ENCODE results near the gene BEX2.
"Not testable (repeated sequence)": the region's sequence is repeated elsewhere in the genome, so short reads cannot be mapped to it uniquely, and the experiment has no call there.

Gene BEX2

DNA sequence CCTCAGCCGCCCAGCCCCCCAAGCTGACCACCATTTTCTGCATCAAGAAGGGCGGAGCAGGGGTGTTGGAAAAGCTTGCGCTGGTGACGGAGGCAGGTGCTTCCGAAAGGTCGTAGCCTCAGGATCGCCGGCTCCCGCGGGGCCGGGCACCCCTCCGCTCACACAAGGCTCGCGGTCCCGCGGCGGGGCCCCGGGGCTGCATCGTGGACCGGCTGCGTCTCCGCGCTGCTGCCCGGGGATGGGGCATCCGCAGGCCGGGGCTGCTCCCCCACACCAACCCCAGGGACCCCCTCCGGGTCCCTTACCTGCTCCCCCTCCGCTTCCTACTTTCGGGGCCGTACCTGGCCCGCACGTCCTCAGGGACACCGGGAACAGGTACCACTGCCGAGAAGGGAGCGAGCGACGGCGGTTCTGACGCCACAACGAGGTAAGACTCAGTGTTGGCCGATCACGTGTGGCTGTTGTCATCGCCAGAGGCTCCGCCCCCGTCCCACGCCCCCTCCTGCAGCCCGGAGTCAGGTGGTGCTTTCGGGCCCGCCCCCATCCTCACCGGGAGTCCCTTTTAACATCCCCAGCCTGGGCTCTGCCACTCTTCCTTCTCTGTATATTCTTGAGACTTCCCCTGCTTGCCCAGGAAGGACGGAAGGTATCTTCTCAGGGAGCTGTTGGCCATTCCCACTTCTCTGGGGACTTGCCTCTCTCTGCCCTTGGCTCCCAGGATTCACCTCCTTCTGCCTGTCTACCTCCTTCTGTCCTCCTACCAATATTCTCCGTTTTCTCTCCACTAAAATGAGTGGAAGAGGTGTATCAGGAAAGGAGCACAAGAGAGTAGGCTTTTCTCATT, at the start of gene BEX2:
BEX2 (minus strand) TSS at position 436 of the 844 bp plus-strand sequence. CDS start 1,014 bp downstream, outside the sequence.
- no peak for DNase-seq

DNA sequence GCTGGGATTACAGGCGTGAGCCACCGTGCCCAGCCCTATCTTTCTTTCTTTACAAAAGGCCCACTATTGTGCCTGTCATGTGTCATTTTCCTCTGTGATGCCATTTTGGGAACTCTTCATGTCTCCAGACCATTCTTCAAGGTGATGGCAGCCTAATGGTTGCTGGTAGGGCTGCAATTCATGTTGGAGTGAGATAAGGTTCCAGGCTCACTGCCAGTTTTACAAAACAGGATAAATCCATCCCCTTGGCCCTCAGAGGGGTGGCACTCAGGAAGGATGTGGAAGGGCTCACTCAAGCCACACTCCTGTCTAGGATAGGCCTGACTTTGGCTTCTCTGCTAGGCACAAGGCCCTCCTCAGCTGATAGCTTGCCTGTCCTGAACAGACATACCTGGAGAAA, 49.3 kb upstream of the BEX2 start:
- no peak for DNase-seq

DNA sequence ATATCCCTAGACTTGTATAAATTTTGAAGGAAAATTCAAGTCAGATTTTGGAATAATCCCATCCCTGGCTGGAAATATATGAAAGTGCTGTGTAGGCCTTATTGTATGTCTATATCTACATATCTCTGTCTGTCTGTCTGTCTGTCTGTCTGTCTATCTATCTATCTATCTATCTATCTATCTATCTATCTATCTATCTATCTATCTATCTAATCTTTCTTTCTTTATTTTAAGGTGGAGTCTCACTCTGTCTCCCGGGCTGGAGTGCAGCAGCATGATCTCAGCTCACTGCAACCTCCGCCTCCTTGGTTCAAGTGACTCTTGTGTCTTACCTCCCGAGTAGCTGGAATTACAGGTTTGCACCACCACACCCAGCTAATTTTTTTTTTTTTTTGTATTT, 48.8 kb upstream of the BEX2 start:
- not testable (repeated sequence) for DNase-seq

GRCh38 chrX:103357871-103358270, 47.1 kb upstream of the BEX2 start:
- no peak for DNase-seq

GRCh38 chrX:103356858-103357257, 46.1 kb upstream of the BEX2 start:
- no peak for DNase-seq

DNA sequence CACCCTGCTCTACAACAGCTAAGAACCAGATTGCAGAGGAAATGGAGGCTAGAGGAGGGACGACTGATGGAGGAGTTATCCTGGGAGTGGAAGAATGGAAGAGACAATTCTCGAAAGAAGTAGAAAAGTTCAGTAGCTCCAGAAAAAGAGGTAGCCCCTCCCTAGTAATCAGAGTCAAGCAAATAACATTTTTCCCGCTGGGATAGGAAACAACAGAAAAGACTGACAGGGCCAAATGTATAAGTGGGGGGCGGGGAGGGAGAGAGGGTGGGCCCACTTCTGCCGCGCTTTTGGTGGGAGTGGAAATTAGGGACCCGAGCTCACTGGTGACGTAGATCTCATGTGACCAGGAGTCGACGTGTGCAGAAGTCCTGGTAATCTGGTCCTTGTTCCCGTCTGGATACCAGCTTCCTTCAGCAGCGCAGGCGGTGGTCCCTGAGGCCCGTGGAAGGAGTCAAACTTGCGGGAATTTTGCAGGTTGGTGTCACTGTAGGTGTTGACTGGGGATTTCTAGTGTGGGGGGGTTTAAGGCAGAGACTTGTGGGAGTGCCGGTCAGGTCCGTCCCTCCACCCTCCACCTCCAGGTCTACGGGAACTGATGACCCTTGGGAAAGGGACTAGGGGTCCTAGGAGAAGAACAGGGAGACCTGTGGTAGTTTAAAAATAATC, 45.5 kb upstream of the BEX2 start, which contains the start of gene TCEAL9:
TCEAL9 (plus strand) TSS at position 377 of the 669 bp plus-strand sequence. CDS start 1,179 bp downstream, outside the sequence.
- no peak for DNase-seq

GRCh38 chrX:103347682-103348397, 37.0 kb upstream of the BEX2 start:
- DNase-seq = no peak

DNA sequence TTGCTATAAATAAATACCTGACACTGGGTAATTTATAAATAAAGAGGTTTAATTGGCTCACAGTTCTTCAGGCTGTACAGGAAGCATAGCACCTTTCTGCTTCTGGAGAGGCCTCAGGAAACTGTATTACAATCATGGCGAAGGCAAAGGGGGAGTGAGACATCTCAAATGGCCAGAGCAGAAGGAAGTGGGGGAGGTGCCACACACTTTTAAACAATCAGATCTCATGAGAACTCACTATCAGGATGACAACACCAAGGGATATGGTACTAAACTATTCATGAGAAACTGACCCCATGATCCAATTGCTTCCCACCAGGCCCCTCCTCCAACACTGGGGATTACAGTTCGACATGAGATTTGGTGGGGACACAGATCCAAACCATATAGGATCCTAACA, 33.8 kb upstream of the BEX2 start:
- DNase-seq = no peak

DNA sequence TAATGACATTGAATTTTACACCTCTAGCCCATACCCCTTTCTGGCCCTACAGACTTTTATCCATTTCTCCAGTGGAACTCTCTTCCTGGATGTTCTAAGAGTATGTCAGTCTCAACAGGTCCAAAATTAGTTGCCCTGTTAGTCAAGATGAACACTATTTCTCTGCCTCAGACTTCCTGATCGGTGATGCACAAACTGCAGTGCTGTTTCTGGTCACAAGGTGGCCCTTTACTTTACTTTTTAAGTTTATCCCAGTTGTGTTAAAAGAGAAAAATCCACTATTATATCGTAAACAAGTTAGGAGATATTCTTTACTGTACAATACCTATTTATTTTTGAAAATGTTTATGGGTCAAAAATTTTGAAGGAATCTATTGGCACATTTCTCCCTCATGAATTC, 32.3 kb upstream of the BEX2 start:
- DNase-seq = peak; percentile 1 to 20

DNA sequence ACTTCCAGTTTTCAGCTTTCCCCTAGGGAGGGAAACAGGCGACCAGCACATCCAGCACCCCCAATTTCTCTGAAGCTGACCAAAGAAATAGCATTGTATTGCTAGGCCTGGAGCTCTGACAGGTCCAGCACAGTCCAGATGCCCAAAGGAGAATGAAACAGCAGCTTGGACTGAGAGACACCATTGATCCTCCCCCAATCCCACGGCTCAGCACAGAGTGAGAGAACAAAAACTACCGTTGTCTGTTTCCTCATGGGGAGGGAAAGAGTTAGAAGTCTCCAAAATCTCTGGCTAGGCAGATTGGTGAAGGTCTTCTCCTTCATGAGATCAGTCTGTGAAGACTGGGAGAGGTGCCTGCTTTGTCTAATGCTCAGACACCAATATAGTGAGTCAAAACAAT, 27.9 kb upstream of the BEX2 start:
- DNase-seq = no peak

- DNase-seq = no peak
Measured at GRCh38 chrX:103330681-103331288, 20.0 kb upstream of the BEX2 start.

DNA sequence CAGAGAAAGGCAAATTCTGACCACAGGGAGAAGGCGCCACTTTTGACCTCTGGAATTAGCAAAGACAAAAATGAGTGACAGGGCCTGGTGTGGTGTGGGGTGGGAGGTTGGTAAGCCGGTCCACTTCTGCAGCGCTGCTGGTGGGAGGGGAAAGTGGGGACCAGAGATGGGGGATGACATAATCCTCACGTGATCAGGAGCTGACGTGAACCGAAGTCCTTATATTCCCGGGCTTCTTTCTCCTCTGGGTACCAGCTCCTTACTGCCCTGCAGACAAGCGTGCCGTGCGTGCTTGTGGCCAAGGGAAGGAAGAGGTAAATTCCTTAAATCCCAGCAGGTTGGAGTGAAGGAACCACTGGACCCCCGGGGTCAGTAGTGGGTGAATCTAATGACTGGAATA, 19.2 kb upstream of the BEX2 start, which contains the start of gene TCEAL7:
TCEAL7 (plus strand) TSS at position 249 of the 400 bp plus-strand sequence. CDS start 1,165 bp downstream, outside the sequence.
- DNase-seq = no peak

DNA sequence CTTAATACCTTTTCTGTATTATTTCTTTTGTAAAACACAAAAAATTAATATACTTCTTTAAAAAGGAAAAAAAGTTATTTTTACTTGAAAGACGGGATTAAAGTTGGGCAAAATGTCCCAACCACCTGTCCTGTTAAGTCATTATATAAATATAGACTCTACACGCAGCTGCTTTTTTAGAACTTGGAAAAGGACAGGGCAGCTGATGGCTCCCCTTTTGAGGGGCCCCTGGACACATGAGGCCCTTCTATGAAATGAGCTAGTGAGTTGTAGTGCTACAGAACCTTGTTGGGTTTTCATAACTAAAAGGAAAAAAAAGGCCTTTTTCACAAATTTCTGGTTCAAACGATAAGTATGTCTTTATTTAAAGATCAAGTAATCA, 600 bp upstream of the BEX2 start:
- DNase-seq = no peak

DNA sequence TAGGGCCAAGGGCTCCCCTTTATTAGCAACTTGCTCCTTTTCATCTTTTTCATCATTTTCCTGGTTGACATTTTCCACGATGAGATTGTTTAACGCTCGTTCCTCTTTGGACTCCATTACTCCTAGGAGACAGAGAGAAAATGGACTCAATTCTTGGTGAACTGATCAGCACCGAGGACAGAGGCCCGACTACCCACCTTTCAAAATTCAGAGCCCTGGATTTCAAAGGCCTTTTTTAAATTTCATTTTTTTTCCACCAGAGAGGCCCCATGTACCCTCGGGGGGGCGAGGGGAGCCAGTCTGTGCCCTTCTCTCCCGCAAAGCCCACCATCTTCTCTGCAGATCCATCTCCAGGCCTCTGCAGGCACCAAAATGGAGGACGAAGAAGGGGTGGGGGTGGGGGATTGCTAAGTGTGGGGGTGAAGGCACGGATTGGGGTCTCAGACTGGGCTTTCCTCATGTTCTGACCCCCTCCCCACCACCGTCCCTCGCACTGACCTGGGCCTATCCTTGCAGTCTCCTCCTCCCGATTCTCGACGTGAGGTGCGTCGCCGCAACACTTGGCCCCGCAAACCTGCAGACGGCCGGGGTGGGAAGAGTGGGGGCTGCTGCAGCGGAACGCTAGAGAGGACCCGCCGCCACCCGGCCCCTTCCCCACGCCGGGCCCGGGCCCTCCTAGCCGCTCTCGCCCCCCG, 783 bp downstream of the BEX2 start:
- DNase-seq = no peak

- not testable (repeated sequence) for DNase-seq
Measured at GRCh38 chrX:103305666-103306065, 5.1 kb downstream of the BEX2 start.

DNA sequence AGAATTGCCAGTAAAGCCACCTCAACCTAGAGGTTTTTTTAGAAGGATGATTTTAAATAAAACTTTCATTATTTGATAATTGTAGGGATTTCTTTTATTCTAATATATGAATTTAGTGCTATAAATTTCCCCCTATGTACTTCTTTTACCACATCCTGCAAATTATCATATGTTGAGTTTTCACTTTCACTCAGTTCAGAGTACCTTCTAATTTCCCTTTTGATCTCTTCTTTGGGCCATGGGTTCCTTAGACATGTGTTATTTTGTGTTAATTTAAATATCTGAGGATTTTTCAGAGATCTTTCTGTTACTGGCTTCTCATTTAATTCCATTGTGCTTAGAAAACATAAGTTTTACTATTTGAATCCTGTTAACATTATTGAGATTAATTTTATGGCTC, 6.1 kb downstream of the BEX2 start:
- DNase-seq = no peak

DNA sequence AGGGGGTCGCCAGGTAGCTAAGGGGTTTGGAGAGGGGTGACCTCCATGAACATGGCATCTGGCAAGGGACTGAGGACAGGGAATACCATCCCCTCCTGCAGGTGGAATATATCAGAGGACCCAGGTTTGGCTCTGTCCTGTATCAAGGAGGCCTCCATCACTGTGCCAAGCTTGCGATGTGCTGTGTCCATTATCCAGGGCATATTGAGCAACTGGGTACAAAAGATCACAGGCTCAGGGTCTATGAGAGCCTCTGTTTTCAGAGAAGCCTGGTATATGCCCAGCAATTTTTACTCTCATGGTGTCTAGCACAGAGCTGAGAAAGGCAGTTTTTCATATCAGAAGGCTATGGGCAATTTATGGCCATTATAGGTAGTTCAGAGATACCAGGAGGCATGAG, 17.7 kb downstream of the BEX2 start:
- no peak for DNase-seq

DNA sequence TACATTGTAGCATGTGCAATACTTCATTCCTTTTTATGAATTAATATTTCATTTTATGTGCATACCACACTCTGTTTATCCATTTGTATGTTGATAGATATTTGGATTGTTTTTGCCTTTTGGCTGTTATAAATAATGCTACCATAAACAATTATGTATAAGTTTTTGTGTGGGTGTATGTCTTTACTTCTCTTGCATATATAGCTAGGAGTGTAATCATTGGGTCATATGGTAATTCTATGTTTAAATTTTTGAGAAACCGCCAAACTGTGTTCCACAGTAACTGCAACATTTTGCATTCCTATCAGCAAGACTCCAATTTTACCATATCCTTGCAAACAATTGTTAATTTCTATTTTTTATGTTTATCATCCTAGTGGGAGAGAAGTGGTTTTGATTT, 31.2 kb downstream of the BEX2 start:
- DNase-seq = no peak

GRCh38 chrX:103276581-103277002, 34.2 kb downstream of the BEX2 start, which contains the start of gene TCEAL5:
TSS of gene TCEAL5 (minus strand) at chrX:103276750. CDS start at chrX:103274563, 2,187 bp downstream.
- DNase-seq = no peak

DNA sequence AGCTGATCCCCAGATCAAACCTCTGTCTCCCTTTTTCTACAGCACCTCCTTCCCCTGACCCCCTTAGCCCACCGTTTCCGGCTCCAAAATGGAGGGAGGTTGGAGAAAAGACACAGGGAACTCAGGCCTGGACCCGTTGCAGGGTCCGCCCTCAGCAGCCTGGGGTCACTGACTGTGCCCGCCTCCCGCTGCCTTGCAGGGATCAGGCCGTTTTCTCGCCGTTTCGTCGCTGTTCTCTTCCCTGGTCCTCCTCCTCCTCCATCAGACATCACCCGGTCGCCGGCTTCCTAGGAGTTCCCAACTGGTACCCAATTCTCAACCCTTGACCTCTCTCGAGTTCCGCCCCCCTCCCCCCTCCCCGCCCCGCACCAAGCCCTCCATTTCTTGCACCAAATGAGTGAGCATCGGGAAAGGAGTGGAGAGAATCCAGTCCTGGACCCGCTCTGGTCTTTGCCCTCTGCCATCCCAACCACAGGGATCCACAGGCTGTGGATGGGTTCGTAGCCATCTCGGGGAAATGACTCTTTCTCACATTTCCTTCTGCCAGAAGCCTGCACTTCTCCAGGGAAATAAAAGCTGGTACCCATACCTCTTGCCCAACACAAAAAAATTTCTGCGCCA, 34.7 kb downstream of the BEX2 start:
- DNase-seq = no peak

- DNase-seq = no peak
Measured at GRCh38 chrX:103274284-103274683, 36.5 kb downstream of the BEX2 start.

All from Kasumi-1 (cell line).